ENCODE results near the gene KCNK3. TPM values are rescaled to one million over a fixed set of nuclear protein-coding genes. Genes with fewer than 3 reads are reported as not detected.

Gene KCNK3
- total and polyA plus RNA-seq, 2 of the 13 experiments (the other 11 are each of a cell fraction or from before 2014, with no cell fraction given) = not detected

GRCh38 chr2:26735883-26736588 lies 43.5 kb downstream of the KCNK3 start:
- DNase-seq (ENCODE audit: low spot score) = peak; percentile 48
- no peaks in the 10 kb centered on the region for H3K36me3 ChIP-seq (replicated peaks in 1 of 2; ENCODE audit: control insufficient read depth in 1 of 2, insufficient read depth in 2 of 2, low read length in 2 of 2)
- ChIA-PET POLR2A (interaction anchor here (0.7 kb wide), 1 partner anchor 15 kb away, joined by 3 read pairs; no protein-coding TSS in a partner anchor), CTCF (ENCODE audit: low intra/inter-chr PET ratio, low total read pairs) (no interaction called here)
- in situ Hi-C loops (cut with HindIII; ENCODE audit: extremely low pct_ligation_motif_present, low pct_unique_long_range_greater_than_20kb) = no loop called here
- H2AFZ ChIP-seq (ENCODE audit: low read length) = no peak overlapping the region
- intact Hi-C loops (cut with micrococcal nuclease; ENCODE audit: unreplicated experiment) = no loop called here
- H3K4me1 ChIP-seq (ENCODE audit: insufficient read depth, low read length) = peaks cover 34% of the 10 kb centered on the region
- BruUV-seq (replicated peaks) = no TSS peak
- peaks cover 4 to 24% of the 10 kb centered on the region in 2 experiments; a peak in 3 of 5 replicates for H3K27me3 ChIP-seq (ENCODE audit: control insufficient read depth in 1 of 2, insufficient read depth in 2 of 2, low read length in 2 of 2)
- FAIRE-seq = peak; percentile 74
- ATAC-seq = peak; percentile 85
- no peak overlapping the region for H3K9ac ChIP-seq (ENCODE audit: insufficient read depth, low read depth, low read length)
- H3K27ac ChIP-seq (ENCODE audit: extremely low read length, insufficient read depth, low read length) = no peak overlapping the region
- peak overlapping the region in 1 of 3 experiments; percentile 7; a peak in 1 of 6 replicates for H3K4me3 ChIP-seq (replicated peaks in 1 of 3; ENCODE audit: insufficient read depth in 1 of 3, low read depth in 2 of 3, low read length in 3 of 3)
- peak overlapping the region; percentile 40 for H3K4me2 ChIP-seq (ENCODE audit: low read depth, low read length)
- no peaks in the 10 kb centered on the region for H4K20me1 ChIP-seq (ENCODE audit: insufficient read depth, low read length)
- no peaks in the 10 kb centered on the region for H3K9me3 ChIP-seq (ENCODE audit: low read length)
- WGBS (ENCODE audit: low lambda C conversion rate) = 4% methylated on average over 8 of the region's 8 CpGs
- H3K79me2 ChIP-seq (ENCODE audit: insufficient read depth, low read length) = no peaks in the 10 kb centered on the region
- TF ChIP-seq ZNF34 (CRISPR knock-in tag; IDR thresholded peaks at IDR 0.05; ENCODE audit: borderline replicate concordance) (no peak), SPEN (CRISPR knock-in tag; IDR thresholded peaks at IDR 0.05; ENCODE audit: low read depth) (peak; percentile 82), MXI1 (IDR thresholded peaks at IDR 0.05; ENCODE audit: borderline replicate concordance, low read depth, low read length) (no peak), KDM4B (CRISPR knock-in tag; IDR thresholded peaks at IDR 0.05) (no peak), PHB2 (IDR thresholded peaks at IDR 0.05; ENCODE audit: partially characterized antibody) (no peak), ZNF281 (CRISPR knock-in tag; IDR thresholded peaks at IDR 0.05; ENCODE audit: borderline replicate concordance) (no peak), ZNF382 (CRISPR knock-in tag; IDR thresholded peaks at IDR 0.05; ENCODE audit: borderline replicate concordance) (no peak), ZNF781 (CRISPR knock-in tag; IDR thresholded peaks at IDR 0.05; ENCODE audit: borderline replicate concordance, not compliant biosample characterization) (no peak), WIZ (CRISPR knock-in tag; IDR thresholded peaks at IDR 0.05) (no peak; the same call in 1 of the 2 replicates), ZNF570 (CRISPR knock-in tag; IDR thresholded peaks at IDR 0.05; ENCODE audit: borderline replicate concordance) (no peak)
- TF ChIP-seq, protein P1, sequence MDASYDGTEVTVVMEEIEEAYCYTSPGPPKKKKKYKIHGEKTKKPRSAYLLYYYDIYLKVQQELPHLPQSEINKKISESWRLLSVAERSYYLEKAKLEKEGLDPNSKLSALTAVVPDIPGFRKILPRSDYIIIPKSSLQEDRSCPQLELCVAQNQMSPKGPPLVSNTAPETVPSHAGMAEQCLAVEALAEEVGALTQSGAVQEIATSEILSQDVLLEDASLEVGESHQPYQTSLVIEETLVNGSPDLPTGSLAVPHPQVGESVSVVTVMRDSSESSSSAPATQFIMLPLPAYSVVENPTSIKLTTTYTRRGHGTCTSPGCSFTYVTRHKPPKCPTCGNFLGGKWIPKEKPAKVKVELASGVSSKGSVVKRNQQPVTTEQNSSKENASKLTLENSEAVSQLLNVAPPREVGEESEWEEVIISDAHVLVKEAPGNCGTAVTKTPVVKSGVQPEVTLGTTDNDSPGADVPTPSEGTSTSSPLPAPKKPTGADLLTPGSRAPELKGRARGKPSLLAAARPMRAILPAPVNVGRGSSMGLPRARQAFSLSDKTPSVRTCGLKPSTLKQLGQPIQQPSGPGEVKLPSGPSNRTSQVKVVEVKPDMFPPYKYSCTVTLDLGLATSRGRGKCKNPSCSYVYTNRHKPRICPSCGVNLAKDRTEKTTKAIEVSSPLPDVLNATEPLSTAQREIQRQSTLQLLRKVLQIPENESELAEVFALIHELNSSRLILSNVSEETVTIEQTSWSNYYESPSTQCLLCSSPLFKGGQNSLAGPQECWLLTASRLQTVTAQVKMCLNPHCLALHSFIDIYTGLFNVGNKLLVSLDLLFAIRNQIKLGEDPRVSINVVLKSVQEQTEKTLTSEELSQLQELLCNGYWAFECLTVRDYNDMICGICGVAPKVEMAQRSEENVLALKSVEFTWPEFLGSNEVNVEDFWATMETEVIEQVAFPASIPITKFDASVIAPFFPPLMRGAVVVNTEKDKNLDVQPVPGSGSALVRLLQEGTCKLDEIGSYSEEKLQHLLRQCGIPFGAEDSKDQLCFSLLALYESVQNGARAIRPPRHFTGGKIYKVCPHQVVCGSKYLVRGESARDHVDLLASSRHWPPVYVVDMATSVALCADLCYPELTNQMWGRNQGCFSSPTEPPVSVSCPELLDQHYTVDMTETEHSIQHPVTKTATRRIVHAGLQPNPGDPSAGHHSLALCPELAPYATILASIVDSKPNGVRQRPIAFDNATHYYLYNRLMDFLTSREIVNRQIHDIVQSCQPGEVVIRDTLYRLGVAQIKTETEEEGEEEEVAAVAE (CRISPR knock-in tag; IDR thresholded peaks at IDR 0.05; ENCODE audit: borderline replicate concordance) = no peak

All from HepG2 (cell line).